Neural cell (in vitro differentiated cells): Measurements from ENCODE around the gene DNAJB6. TPM values are rescaled to one million over a fixed set of nuclear protein-coding genes. Genes with fewer than 3 reads are reported as not detected.

Source experiments
- H2AFZ ChIP-seq: fragments of 200-600, 300-800 bp; sonication (generic), shearing (Covaris generic); 2 replicates; pipeline ENCODE4 v1.6.0; 2014; ENCODE audit warnings: low read depth, mild to moderate bottlenecking, antibody characterized with exemption, low read length, moderate library complexity
- H3F3A ChIP-seq: fragments of 200-600 bp; shearing (Covaris generic); 2 replicates; pipeline ENCODE4 v1.6.1; 2016; ENCODE audit warnings: mild to moderate bottlenecking, moderate library complexity, mixed read lengths, antibody characterized with exemption, low read length; ENCODE audit not compliant: insufficient read depth, poor library complexity, severe bottlenecking
- H3K27ac ChIP-seq: fragments of 200-600, 300-800 bp; sonication (generic), shearing (Covaris generic); 2 replicates; pipeline ENCODE4 v1.5.1; 2014; ENCODE audit warnings: mild to moderate bottlenecking, low read length, moderate library complexity
- H3K27me3 ChIP-seq: fragments of 300-800, 200-600 bp; sonication (generic), shearing (Covaris generic); 2 replicates; pipeline ENCODE4 v1.6.0; 2014; ENCODE audit warnings: mild to moderate bottlenecking, low read depth, low read length, moderate library complexity; ENCODE audit not compliant: insufficient read depth
- H3K36me3 ChIP-seq: fragments of 300-800, 200-600 bp; sonication (generic), shearing (Covaris generic); 2 replicates; pipeline ENCODE4 v1.5.1; 2014; ENCODE audit warnings: mild to moderate bottlenecking, antibody characterized with exemption, low read length, moderate library complexity; ENCODE audit not compliant: insufficient read depth
- H3K4me2 ChIP-seq: fragments of 300-800, 200-600 bp; sonication (generic), shearing (Covaris generic); 2 replicates; pipeline ENCODE4 v1.6.0; 2014; ENCODE audit warnings: mild to moderate bottlenecking, low read length
- H3K4me3 ChIP-seq: fragments of 300-800, 200-600 bp; sonication (generic), shearing (Covaris generic); 2 replicates; pipeline ENCODE4 v1.5.1; 2014; ENCODE audit warnings: mild to moderate bottlenecking, low read length, moderate library complexity
- H3K79me2 ChIP-seq: fragments of 200-600 bp; shearing (Covaris generic); replicated peaks from 2 replicates; pipeline ENCODE4 v1.6.0; 2014; ENCODE audit warnings: mild to moderate bottlenecking, low read length, moderate library complexity; ENCODE audit not compliant: insufficient read depth
- H3K9ac ChIP-seq: fragments of 300-800, 200-600 bp; sonication (generic), shearing (Covaris generic); 2 replicates; pipeline ENCODE4 v1.6.1; 2016; ENCODE audit warnings: mild to moderate bottlenecking, low read length, mixed read lengths
- H3K9me2 ChIP-seq: fragments of 200-600 bp; shearing (Covaris generic); 2 replicates; pipeline ENCODE4 v1.6.1; 2016; ENCODE audit warnings: mild to moderate bottlenecking, low read length, mixed read lengths; ENCODE audit not compliant: insufficient read depth
- H3K9me3 ChIP-seq: fragments of 200-600, 300-800 bp; sonication (generic), shearing (Covaris generic); 2 replicates; pipeline ENCODE4 v1.6.1; 2016; ENCODE audit warnings: mild to moderate bottlenecking, mixed run types, low read length, moderate library complexity, mixed read lengths
- H4K20me1 ChIP-seq: fragments of 200-600 bp; shearing (Covaris generic); 2 replicates; pipeline ENCODE4 v1.6.1; 2016; ENCODE audit warnings: mild to moderate bottlenecking, mixed run types; ENCODE audit not compliant: insufficient read depth
- EP300 ChIP-seq: fragments of 450-650 bp; conservative IDR thresholded peaks from 2 replicates; pipeline ENCODE4 v1.6.1; 2014; ENCODE audit warnings: antibody characterized with exemption, mild to moderate bottlenecking, moderate library complexity; ENCODE audit not compliant: poor library complexity, severe bottlenecking
- EZH2 ChIP-seq: fragments of 200-600, 300-800 bp; shearing (Covaris generic), sonication (generic); IDR thresholded peaks from 2 replicates; pipeline ENCODE4 v1.6.1; 2014; ENCODE audit warnings: antibody characterized with exemption, low read length, borderline replicate concordance, mild to moderate bottlenecking; ENCODE audit not compliant: insufficient read depth, poor library complexity, severe bottlenecking
- MXI1 ChIP-seq: fragments of 450-650 bp; conservative IDR thresholded peaks from 2 replicates; pipeline ENCODE4 v1.6.1; 2014; ENCODE audit warnings: antibody characterized with exemption, mild to moderate bottlenecking; ENCODE audit not compliant: poor library complexity, severe bottlenecking
- POLR2AphosphoS5 ChIP-seq: IDR thresholded peaks from 2 replicates; pipeline ENCODE4 v1.6.1; 2012
- RAD21 ChIP-seq: fragments of 450-650 bp; conservative IDR thresholded peaks from 2 replicates; pipeline ENCODE4 v1.6.1; 2014; ENCODE audit warnings: antibody characterized with exemption, mild to moderate bottlenecking, moderate library complexity
- REST ChIP-seq: IDR thresholded peaks from 2 replicates; pipeline ENCODE4 v1.6.1; 2012; ENCODE audit warnings: borderline replicate concordance
- SMC3 ChIP-seq: fragments of 450-650 bp; conservative IDR thresholded peaks from 2 replicates; pipeline ENCODE4 v1.6.1; 2014; ENCODE audit warnings: antibody characterized with exemption, mild to moderate bottlenecking, moderate library complexity; ENCODE audit not compliant: poor library complexity
- TAF1 ChIP-seq: IDR thresholded peaks from 2 replicates; pipeline ENCODE4 v1.6.1; 2012; ENCODE audit warnings: low read depth
- polyA plus RNA-seq: library from polyadenylated mRNA; depleted of rRNA; stranded (reverse); fragments of >200 nt; gene quantifications from 2 replicates; pipeline ENCODE4 v1.2.3, GENCODE V29; 2014
- TF ChIP-seq, protein P1 (sequence below): fragments of 450-650 bp; IDR thresholded peaks from 2 replicates; pipeline ENCODE4 v1.5.1; 2014; ENCODE audit warnings: antibody characterized with exemption, mild to moderate bottlenecking, moderate library complexity; ENCODE audit not compliant: poor library complexity, severe bottlenecking

DNAJB6 gene
- polyA plus RNA-seq, 1 donor from 2014 or later = 427 TPM

- no peaks in the 10 kb centered on the region for H3F3A ChIP-seq
- no peak overlapping the region for H3K9ac ChIP-seq
- H3K4me3 ChIP-seq = no peak overlapping the region
- no peaks in the 10 kb centered on the region for H3K9me2 ChIP-seq
- H3K4me2 ChIP-seq = no peak overlapping the region
- H3K27me3 ChIP-seq = no peaks in the 10 kb centered on the region
- TF ChIP-seq REST = no peak
- no peak for TF ChIP-seq TAF1
- no peak for TF ChIP-seq SMC3
- no peak for TF ChIP-seq MXI1
- TF ChIP-seq RAD21 = no peak
- no peak for TF ChIP-seq POLR2AphosphoS5
- no peak for TF ChIP-seq EZH2
- no peak for TF ChIP-seq EP300
- TF ChIP-seq, protein P1, sequence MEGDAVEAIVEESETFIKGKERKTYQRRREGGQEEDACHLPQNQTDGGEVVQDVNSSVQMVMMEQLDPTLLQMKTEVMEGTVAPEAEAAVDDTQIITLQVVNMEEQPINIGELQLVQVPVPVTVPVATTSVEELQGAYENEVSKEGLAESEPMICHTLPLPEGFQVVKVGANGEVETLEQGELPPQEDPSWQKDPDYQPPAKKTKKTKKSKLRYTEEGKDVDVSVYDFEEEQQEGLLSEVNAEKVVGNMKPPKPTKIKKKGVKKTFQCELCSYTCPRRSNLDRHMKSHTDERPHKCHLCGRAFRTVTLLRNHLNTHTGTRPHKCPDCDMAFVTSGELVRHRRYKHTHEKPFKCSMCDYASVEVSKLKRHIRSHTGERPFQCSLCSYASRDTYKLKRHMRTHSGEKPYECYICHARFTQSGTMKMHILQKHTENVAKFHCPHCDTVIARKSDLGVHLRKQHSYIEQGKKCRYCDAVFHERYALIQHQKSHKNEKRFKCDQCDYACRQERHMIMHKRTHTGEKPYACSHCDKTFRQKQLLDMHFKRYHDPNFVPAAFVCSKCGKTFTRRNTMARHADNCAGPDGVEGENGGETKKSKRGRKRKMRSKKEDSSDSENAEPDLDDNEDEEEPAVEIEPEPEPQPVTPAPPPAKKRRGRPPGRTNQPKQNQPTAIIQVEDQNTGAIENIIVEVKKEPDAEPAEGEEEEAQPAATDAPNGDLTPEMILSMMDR = no peak
- H4K20me1 ChIP-seq = no peaks in the 10 kb centered on the region
- peaks cover 4% of the 10 kb centered on the region for H3K79me2 ChIP-seq
- no peaks in the 10 kb centered on the region for H3K9me3 ChIP-seq
- no peak overlapping the region for H2AFZ ChIP-seq
- no peak overlapping the region for H3K27ac ChIP-seq
- no peaks in the 10 kb centered on the region for H3K36me3 ChIP-seq
Observed at GRCh38 chr7:157394246-157395191, 57.7 kb downstream of the DNAJB6 start.

- no peaks in the 10 kb centered on the region for H3F3A ChIP-seq
- H3K27ac ChIP-seq = no peak overlapping the region
- TF ChIP-seq EZH2 = no peak
- TF ChIP-seq TAF1 = no peak
- no peak for TF ChIP-seq MXI1
- no peak for TF ChIP-seq REST
- no peak for TF ChIP-seq SMC3
- no peak for TF ChIP-seq EP300
- TF ChIP-seq, protein P1 = no peak
- TF ChIP-seq POLR2AphosphoS5 = no peak
- TF ChIP-seq RAD21 = no peak
- H3K9ac ChIP-seq = no peak overlapping the region
- no peaks in the 10 kb centered on the region for H3K27me3 ChIP-seq
- H3K9me2 ChIP-seq = no peaks in the 10 kb centered on the region
- no peaks in the 10 kb centered on the region for H4K20me1 ChIP-seq
- H2AFZ ChIP-seq = no peak overlapping the region
- no peaks in the 10 kb centered on the region for H3K9me3 ChIP-seq
- peaks cover 4% of the 10 kb centered on the region for H3K79me2 ChIP-seq
- H3K4me2 ChIP-seq = no peak overlapping the region
- no peaks in the 10 kb centered on the region for H3K36me3 ChIP-seq
- no peak overlapping the region for H3K4me3 ChIP-seq
Observed at GRCh38 chr7:157395206-157395605, 58.4 kb downstream of the DNAJB6 start.
